Left forelimb (tissue), 1 donor: ENCODE measurements around the gene MLX.

Experiments
- DNase-seq: peaks from one replicate; pipeline ENCODE4 v3.0.0-alpha.2; 2018; ENCODE audit warnings: low spot score

The MLX gene, protein sequence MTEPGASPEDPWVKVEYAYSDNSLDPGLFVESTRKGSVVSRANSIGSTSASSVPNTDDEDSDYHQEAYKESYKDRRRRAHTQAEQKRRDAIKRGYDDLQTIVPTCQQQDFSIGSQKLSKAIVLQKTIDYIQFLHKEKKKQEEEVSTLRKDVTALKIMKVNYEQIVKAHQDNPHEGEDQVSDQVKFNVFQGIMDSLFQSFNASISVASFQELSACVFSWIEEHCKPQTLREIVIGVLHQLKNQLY

DNA sequence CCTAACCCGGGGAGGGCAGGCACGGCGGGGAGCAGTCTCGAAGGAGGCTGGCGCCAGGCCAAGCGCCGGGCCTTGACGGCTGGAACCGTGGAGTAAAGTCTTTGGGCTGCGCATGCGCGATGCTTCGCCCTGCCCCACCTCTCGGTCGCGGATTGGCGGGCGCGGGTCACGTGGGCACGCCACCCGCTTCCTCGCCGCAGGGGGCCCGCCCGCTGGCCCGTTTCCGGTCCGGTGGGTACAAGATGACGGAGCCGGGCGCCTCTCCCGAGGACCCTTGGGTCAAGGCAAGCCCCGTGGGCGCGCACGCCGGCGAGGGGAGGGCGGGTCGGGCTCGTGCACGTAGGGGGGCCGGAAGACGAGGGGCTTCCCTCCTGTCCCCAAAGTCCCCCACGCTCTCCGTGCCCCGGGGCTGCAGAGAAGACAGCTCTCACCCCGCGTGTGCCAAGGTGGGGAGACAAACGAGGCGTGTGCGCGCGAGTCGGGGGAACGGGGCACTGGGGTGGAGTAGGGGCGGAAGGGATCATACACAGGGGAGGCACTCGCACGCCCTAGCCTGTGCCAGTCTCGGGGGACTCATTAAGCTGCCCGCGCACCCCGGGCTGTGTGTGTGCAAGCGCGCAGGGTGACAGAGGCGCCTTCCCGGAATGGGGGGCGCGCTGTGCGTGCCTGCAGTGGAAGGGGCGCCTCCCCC is at the start of gene MLX:
Gene MLX (plus strand): TSS at position 218 of the 691 bp plus-strand sequence. CDS start 25 bp downstream, at position 243.
- DNase-seq: peak; percentile 95

DNA sequence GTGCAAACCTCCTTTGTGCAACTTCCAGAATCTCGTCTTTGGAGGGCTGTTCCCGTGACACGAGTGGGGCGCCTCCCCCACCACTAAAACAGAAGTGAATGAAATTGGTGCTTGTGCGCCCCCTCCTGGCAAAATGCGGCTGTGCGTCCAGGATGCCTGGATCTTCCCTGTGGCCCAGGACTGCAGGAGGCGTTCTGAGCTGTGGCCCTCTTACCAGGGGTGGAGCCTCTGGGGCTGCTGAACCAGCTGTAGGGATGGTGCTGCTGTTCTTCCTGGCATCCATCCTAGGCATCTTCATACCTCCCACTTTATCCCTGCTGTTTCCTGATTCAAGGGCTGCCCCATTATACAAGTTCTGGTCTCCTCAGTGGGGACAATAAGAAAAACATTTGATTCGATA is 49.4 kb upstream of the MLX start:
- peak; percentile 85 for DNase-seq

DNA sequence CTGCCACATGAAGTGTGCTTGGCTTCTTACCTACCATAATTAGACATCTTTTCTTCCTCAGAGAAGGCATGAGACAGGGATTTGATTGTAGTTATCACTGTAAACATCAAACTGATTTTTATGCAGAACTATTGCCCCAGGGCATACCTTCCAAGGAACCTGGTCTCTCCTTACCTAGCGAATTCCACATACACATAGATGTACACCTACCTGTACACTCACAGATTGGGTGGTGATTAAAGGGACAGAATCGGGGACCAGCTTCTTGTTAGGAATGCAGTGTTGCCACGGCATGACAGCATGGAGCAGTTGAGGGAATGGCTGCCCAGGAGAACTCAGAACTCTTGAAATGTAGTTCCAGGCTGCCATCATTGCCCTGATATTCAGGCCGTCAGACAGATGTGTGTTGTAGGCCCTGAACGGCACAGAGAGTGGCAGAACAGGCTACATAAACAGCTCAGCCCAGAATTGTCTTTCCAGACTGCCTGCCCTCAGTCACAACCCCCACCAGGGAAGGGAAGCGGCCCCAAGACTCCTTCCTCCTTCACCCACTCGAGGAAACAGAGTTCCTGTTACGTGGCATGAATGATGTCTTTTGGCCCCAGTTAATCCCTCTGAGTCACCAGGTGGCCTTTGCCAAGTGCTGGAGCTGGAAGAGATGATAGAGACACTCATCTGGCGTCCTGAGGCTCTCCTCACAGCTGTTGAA is 48.7 kb upstream of the MLX start:
- DNase-seq: peak; percentile 78

DNA sequence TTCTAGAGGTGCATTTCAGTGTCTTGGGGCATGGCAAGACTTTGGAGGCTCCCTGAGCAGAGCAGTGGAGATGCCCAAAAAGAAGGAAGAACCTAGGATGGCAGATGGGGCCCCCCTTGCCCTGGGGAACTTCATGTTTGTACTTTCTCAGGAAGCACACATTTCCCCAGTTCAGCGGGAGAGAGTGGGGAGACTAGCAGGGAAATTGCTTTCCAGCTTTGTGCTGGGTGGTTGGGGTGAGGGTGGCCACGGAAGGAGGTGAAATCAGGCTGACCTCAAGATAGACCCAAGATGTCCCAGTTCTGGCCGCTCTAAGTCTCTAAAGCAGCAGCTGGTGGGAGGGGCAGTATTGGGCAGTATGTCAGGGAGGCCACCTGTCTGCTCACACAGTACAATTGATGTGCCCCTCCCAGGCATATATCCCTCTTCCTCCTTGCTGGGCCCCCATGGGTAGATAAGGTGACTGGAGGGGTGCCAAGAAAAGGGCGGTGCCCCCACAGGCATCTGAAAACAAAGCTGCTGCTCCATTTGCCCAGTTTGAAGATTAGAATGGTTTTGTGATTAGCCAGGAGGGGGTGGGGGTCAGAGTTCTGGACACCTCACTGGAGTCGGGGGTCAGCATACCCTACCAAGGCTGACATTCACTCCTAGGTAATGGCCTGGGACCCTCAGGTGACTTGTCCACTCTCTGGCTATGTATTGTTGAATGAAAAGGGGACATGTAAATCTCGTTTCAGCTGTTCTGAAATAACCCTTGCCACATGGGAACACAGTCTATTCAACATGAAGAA is 48.0 kb upstream of the MLX start:
- DNase-seq: peak; percentile 67

DNA sequence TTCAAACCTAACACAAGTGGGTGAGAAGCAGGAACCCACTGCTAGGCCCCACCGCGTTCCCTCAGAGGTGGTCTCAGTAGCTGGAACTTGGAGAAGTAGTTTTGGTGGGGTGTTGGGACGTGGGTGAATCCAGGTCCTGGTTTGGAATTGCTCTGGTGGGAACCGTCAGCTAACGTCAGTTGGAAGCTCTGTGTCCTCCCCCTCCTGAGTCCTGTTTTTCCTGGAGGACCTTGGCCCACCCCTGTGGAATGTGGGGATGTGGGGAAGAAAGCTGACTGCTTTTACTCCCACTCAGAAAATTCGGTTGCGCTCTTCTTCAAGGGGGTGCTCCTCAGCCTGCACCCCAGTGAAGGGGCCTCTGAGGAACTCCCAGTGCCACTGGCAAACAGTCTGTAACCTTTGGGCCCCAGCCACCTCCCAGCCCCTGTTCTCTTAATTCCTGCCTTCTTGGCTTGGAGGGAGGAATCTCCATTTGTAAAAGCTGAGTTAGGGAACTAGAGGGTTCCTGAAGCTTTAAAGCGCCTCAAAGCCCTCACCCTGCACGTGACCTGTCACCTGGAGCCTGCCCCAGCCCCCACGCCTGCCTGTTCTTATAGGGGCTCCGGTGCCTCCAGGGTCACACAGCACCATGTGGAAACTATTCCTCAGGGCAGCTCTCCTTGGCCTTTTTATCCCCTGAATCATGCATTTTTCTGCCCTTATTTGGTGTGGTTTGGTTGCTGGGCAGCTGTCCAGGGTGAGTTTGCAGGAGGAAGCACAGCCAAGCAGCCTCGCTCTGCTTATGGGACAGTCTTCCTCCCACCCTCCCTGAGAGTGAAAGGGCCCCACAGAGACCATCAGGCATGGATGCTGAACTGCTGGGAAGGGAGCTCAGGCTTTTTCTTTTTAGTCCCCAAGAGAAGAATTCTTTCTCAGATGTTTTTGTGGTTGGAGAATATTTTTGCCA is 47.1 kb upstream of the MLX start:
- DNase-seq: peak; percentile 90

DNA sequence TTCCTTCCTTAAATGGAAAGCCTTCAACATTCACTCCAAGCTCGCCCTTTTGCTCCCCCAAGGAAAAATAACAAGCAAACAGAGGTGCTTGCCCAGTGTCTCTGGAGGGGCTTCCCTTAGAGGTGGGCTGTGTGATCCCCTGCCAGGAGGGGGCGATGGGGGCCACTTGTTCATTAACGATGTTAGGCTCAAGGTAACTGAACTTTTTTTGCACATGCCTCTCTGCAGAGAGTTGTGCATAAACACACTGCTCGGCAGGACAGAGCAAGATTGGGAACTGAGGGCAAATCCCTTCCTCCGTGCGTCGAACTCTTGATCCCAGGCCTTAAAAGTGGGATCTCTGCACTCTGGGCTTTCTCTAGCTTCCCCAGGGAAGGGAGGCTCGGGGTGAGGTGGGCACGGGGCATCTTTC is 46.4 kb upstream of the MLX start:
- DNase-seq: no peak

DNA sequence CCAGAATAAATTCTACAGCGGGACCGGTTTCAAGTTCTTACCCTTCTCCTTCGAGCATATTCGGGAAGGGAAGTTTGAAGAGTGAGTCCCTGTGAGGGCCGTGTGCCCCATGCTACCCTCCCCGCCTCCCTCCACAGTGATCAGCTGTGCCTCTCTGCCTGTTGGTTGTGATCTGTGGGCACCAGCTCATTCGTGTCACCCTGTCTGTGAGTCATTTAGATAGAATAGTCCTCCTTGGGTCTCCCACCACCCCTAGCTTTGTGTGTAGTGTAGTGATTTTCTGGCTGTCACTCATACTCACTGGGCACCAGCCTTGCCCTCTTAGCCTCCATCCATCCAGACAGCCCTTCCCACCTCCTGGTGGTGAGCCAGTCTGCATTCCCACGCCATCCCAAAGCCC is 45.9 kb upstream of the MLX start:
- DNase-seq: no peak

DNA sequence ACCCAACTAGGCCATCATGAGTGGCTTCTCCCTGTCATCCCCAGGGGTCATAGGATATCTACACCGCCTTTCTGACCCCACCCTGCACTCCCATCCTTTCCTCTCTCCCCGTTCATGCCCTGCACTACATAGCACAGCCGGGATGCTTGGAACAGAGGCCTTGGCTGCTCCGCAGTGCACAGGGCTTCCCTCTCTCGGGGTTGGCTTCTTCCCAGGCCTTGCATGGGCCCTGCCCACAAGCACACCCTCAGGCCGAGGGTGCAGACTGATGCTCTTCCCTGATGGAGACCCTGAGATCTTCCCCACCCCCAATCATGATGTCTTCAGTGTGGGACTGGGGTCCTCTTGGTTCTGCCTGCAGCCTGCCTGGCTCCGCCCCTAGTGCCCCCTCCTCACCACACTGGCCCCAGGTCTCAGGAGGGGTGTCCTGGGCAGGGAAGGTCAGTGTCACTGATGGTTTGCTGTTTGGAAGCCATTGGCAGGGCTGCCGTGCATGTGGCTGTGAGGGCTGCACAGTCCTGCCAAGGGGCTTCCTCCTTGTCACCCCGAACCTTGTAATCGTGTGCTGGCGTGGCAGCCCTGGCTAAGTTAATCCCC is 45.1 kb upstream of the MLX start:
- DNase-seq: no peak

DNA sequence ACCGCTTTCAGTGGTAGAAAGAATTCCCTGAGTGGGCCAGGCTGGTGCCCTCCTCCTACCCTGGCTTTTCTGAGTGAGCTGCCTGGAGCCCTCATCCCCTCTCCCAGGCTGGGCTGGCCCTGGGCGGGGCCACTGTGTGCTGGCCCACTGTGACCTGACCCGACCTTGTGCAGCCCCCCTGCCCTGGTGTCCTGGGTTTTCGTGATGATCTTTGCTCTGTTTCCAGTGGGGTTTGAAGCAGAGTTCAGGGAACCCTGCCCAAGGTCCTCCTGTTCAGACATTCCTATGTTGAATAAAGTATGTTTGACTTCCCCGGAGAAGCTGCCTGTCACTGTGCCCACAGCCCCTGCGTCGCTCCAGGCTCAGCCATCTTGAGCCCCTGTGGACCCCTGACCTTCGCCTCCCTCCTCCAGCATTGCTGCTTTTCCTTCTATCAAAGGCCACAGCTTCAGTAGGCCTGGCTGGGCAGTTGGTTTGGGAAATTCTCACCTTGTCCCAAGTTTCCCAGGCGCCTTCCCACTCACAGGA is 44.6 kb upstream of the MLX start:
- DNase-seq: no peak

DNA sequence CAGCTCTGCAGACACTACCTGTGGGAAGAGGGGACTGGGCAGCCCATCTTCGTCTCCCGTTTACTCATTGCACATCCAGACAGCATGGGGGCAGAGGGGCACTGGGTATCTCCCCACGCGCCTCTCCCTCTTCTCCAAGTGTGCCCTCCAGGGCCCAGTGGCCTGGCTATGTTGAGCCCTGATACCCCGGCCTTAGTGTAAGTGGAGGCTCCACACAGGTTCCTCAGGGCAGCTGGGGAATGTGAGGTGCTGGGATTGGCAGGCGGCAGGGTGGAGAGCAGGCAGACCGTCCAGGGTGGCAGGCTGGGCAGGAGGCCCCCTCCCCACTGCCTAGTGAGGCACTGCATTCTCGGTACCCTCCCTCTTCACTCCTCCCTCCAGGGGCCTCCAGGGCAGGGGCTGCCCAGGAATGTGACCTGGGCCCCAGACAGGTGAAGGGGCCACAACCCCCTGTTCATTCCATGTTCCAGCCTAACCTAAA is 44.1 kb upstream of the MLX start:
- no peak for DNase-seq

DNA sequence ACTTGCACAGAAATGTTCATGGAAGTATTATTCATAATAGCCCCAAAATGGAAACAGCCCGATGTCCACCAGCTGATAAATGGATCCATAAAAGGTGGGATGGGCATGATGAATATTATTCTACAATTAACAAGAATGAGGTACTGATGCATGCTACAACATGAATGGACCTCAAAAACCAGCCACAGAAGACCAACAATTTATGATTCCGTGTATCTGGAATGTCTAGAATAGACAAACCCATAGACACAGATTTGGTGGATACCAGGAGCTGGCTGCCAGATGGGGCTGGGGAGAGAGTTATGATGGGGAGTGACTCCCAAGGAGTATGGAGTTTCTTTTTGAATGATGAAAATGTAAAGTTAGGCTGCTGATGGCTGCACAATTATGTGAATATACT is 41.7 kb upstream of the MLX start:
- no peak for DNase-seq

DNA sequence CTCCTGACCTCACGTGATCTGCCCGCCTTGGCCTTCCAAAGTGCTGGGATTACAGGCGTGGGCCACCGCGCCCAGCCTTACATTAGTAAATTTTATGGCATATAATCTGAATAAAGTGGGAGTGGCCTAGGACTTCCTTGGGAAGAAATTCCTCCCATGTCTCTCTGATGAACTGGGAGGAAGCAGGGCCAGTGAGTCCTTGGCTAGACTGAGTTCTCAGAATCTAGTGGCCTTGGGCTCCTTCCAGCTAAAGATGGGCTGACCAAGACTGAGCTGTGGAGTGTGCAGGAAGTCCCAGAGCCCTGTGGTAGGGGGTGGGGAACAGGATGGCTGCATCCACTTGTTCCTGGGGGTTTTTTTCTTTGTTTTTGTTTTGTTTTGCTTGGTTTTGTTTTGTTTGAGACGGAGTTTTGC is 40.9 kb upstream of the MLX start:
- no peak for DNase-seq

DNA sequence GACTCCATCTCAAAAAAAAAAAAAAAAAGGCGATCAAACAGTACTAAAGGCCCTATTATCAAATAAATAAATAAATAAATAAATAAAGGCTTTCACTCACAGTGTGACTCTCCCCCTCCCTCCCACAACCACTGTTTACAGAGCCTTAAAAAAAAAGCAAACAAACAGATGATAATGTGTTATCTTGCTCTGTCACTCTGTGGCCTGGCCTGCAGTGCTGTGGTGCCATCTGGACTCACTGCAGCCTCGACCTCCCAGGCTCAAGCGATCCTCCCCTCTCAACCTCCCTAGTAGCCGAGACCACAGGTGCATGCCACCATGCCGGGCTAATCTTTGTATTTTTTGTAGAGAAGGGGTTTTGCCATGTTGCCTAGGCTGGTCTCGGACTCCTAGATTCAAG is 39.0 kb upstream of the MLX start:
- no peak for DNase-seq

DNA sequence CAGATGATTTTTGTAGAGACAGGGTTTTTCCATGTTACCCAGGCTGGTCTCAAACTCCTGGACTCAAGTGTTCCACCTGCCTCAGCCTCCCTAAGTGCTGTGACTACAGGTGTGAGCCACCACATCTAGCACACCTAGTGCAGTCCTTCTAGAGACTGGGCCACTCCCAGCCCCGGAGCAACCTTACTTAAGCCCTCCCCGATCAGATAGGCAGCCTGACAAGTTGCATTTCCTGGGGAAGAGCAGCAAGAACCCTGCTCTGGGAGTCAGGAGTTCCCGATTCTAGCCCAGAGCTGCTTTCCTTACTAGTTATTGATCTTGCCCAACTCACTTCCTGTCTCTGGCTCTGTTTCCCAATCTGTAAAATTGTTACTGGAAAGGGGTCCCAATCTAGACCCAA is 37.8 kb upstream of the MLX start:
- no peak for DNase-seq

DNA sequence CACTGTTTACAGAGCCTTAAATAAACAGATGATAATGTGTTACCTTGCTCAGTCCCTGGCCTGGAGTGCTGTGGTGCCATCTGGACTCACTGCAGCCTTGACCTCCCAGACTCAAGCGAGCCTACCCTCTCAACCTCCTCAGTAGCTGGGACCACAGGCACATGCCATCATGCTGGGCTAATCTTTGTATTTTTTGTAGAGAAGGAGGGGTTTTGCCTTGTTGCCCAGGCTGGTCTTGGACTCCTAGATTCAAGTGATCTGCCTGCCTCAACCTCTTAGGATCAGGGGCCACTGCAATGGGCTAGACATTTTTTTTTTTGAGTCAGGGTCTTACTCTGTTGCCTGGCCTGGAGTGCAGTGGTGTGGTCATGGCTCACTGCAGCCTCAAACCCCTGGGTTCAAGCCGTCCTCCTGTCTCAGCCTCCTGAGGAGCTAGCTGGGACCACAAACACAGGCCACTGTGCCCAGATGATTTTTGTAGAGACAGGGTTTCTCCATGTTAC is 35.9 kb upstream of the MLX start:
- no peak for DNase-seq

DNA sequence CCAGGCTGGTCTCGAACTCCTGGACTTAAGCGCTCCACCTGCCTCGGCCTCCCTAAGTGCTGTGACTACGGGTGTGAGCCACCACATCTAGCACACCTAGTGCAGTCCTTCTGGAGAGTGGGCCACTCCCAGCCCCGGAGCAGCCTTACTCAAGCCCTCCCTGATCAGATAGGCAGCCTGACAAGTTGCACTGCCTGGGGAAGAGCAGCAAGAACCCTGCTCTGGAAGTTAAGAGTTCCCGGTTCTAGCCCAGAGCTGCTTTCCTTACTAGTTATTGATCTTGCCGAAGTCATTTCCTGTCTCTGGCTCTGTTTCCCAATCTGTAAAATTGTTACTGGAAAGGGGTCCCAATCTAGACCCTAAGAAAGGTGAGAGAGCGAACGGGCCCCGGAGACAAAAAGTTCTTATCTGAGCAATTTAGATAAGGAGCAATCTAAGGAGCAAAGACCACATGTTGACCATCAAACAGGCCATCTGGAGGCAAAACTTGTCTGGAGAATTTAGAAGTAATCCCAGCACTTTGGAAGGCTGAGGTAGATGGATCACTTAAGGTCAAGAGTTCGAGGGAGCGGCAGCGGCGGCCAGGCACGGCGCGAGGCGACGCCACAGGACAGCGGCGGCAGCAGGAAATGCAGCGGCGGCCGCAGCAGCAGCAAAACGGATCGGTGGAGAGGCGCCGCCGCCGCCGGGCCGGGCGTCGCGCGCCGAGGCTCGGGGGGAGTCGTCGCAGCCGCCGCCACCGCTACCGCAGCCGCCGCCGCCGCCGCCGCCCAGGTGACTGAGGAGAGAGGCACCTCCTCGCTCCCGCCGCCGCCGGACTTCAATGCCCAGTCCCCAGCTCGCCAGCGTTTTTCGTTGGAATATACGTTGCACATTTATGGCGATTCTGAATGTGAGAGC is 35.2 kb upstream of the MLX start:
- no peak for DNase-seq

DNA sequence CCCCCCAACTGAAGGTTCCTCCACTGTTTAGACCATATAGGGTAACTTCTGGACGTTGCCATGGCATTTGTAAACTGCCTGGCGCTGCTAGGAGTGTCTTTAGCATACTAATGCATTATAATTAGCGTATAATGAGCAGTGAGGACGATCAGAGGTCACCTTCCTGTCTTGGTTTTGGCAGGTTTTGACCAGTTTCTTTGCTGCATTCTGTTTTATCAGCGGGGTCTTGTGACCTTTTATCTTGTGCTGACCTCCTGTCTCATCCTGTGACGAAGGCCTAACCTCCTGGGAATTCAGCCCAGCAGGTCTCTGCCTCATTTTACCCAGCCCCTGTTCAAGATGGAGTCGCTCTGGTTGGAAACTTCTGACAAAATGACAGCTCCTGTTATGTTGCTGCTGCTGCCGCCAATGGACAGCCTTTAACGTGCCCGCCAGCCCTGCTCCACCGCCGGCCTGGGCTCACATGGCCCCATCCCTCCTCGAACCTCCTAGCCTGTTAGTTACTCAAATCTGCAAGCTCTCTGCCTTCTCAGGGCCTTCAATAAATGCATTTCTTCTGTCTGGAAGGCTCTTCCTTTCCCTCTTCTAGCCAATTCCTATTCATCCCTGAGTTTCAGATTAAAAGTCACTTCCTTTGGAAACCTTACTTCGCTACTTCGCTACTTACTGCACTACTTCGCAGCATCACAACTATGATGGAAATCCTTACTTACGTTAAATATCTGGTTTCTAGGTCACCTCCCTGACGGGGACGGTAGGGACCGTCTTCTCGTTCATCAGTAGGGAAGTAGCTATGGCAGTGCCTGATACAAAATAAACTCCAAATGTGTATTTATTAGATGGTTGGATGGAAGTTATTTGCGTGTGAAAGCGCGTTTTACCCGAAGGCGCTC is 31.5 kb upstream of the MLX start:
- no peak for DNase-seq

DNA sequence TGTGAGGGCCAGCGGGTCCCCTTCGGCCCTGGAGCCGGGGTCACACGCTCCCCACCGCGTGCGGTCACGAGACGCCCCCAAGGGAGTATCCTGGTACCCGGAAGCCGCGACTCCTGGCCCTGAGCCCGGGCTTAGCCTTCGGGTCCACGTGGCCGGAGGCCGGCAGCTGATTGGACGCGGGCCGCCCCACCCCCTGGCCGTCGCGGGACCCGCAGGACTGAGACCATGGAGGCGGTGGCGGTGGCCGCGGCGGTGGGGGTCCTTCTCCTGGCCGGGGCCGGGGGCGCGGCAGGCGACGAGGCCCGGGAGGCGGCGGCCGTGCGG is 30.9 kb upstream of the MLX start, which contains the start of gene NAGLU:
Gene NAGLU (plus strand): TSS at position 194 of the 324 bp plus-strand sequence. CDS start 32 bp downstream, at position 226.
- DNase-seq: peak; percentile 97
